Measurements from ENCODE around the gene NAT16. TPM values are rescaled to one million over a fixed set of nuclear protein-coding genes. Genes with fewer than 3 reads are reported as not detected.

The NAT16 gene
- total and polyA plus RNA-seq, 9 of the 15 experiments (the other 6 are each of a cell fraction or from before 2014, with no cell fraction given), result 0.04 TPM; not detected in 8

GRCh38 chr7:101208794-101209193 lies 28.7 kb upstream of the NAT16 start:
- TF ChIP-seq RBFOX2 (IDR thresholded peaks at IDR 0.05; ENCODE audit: low read depth, low read length) (peak; percentile 48; the same call in 1 of the 2 replicates), POLR2G (IDR thresholded peaks at IDR 0.05; ENCODE audit: low read depth, low read length) (0 out of 2 replicates have a peak, but pooled peaks have one; percentile 31), CHD7 (IDR thresholded peaks at IDR 0.05; ENCODE audit: low read depth, low read length) (no peak), ZNF780A (CRISPR knock-in tag; IDR thresholded peaks at IDR 0.05) (no peak), RBBP5 (IDR thresholded peaks at IDR 0.05; ENCODE audit: borderline replicate concordance, insufficient read depth, low read length, poor library complexity, severe bottlenecking) (no peak), KAT2B (IDR thresholded peaks at IDR 0.05; ENCODE audit: low read depth, low read length) (no peak)
- Histone ChIP-seq H3K36me3 (ENCODE audit: control insufficient read depth, insufficient read depth, low read length) (peaks cover 63% of the 10 kb centered on the region; the same call in 2 of the 3 replicates), H3K4me2 (ENCODE audit: insufficient read depth, low read length) (no peak overlapping the region), H3K79me2 (ENCODE audit: control insufficient read depth, insufficient read depth, low read length) (no peaks in the 10 kb centered on the region), H3K27me3 (ENCODE audit: control insufficient read depth in 2 of 2, insufficient read depth in 2 of 2, low read length in 2 of 2) (no peaks in the 10 kb centered on the region; a peak in 1 of 5 replicates), H2AFZ (ENCODE audit: low read depth, low read length) (no peak overlapping the region), H4K20me1 (replicated peaks; ENCODE audit: control insufficient read depth, insufficient read depth, low read length) (no peaks in the 10 kb centered on the region), H3K4me3 (no peak overlapping the region), H3K9me1 (ENCODE audit: control insufficient read depth, insufficient read depth, low read length) (no peaks in the 10 kb centered on the region), H3K27ac (ENCODE audit: extremely low read depth, low read depth, low read length) (no peak overlapping the region), H3K9ac (ENCODE audit: insufficient read depth in 1 of 2, low read depth in 2 of 2, low read length in 2 of 2) (no peak overlapping the region; a peak in 1 of 4 replicates), H3K4me1 (replicated peaks in 1 of 2; ENCODE audit: control insufficient read depth in 2 of 2, insufficient read depth in 2 of 2, low read length in 2 of 2) (peaks cover 0 to 30% of the 10 kb centered on the region in 2 experiments; a peak in 2 of 5 replicates), H3K9me3 (replicated peaks; ENCODE audit: control insufficient read depth, insufficient read depth, low read depth, low read length) (no peaks in the 10 kb centered on the region)
- FAIRE-seq (no peak), DNase-seq (ENCODE audit: extremely low read depth in 1 of 4, low spot score in 3 of 4) (no peak), ATAC-seq (no peak)
- POLR2A ChIA-PET, result interaction anchor here (0.7 kb wide), 1 partner anchor 115 kb away, joined by 3 read pairs; no protein-coding TSS in a partner anchor
- CTCF ChIA-PET (ENCODE audit: low intra/inter-chr PET ratio), result no interaction called here
- no TSS peak for BruUV-seq (replicated peaks)
- intact Hi-C loops (cut with micrococcal nuclease) (no loop called here), in situ Hi-C loops (cut with MboI) (no loop called here)
- WGBS (ENCODE audit: insufficient coverage, low coverage, missing lambda C conversion rate), result 98% methylated on average over 12 of the region's 14 CpGs
